UCSD-AML1 (cell line): ENCODE results near the gene APPL1.
"Not testable (repeated sequence)": the region's sequence is repeated elsewhere in the genome, so short reads cannot be mapped to it uniquely, and the experiment has no call there.

Experiments used
- DNase-seq: peaks from one replicate; lab custom pipeline; 2025; ENCODE audit not compliant: unreplicated experiment; lab: John Stamatoyannopoulos, UW

The APPL1 gene

GRCh38 chr3:57261929-57262328 lies 34.4 kb downstream of the APPL1 start:
- DNase-seq = no peak

DNA sequence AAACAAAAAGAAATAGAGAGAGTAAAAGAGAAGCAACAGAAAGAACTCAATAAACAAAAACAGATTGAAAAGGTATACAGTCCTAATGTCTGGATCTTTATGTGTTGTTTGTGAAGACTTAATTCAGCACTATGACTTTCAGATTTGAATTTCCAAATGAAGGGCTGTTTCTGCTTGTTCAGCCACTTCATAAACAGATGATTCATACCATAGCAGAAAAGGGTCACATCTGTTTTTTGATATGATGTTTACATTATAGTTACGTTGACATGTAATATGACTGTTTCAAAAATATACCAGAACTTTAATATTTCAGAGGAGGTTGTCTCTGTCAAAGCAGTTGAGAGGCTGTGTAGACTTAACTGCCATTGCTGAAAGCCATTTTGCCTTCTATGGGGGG lies 40.9 kb downstream of the APPL1 start:
- no peak for DNase-seq

DNA sequence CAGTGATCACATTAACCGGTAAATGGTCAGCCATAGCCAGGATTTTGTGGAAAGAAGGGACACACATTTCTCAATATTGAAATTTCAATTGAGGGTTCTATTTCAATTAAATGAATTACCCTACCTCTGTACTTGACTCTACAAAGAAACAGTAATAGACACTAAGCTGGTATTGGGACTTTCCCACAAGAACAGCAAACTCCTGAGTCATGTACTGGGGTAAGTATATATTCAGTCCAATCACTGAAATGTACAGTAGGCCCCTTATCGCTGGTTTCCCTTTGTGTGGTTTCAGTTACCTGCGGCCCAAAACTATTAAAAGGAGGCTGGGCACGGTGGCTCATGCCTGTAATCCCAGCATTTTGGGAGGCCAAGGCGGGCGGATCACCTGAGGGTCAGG lies 47.3 kb downstream of the APPL1 start:
- no peak for DNase-seq

- no peak for DNase-seq
Observed at GRCh38 chr3:57275393-57275792, 47.9 kb downstream of the APPL1 start.

DNA sequence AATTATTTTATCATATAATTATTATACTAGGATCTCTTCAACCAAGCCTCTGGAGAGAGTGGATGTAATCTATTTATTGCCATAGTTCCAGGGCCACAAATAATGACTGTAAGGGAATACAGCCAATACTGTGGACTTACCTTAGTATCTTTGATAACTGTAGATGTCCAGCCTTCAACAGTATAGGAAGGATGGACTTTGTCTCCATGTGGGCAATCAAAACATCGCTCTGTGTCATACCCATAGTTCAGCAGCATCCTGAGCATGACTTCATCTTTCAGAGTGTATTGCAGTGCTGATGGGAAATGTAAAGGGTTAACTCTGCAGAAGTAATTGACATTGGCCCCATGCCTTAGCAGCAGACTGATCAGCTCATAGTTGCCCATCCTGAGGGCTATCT lies 50.7 kb downstream of the APPL1 start:
- no peak for DNase-seq

DNA sequence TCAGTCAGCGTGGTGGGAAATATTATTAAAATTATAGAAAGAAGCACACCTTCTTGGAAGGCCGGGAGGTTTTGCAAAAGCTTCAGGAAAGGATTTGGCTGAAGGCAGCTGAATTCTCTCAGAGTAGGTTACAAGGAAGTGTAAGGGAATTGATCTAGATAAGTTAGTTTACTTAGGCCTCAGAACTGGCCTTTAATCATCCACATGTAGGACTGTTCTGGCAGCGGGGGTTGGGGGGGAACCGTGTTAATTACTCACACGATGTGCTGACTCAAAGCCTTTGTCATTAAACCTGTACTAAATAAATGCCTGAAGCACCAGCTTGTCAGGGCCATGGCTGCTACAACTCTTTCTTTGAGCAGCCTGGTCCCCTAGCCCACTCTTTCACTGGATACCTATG lies 52.2 kb downstream of the APPL1 start:
- peak; percentile 17 for DNase-seq

GRCh38 chr3:57281715-57282114 lies 54.2 kb downstream of the APPL1 start:
- DNase-seq = no peak

DNA sequence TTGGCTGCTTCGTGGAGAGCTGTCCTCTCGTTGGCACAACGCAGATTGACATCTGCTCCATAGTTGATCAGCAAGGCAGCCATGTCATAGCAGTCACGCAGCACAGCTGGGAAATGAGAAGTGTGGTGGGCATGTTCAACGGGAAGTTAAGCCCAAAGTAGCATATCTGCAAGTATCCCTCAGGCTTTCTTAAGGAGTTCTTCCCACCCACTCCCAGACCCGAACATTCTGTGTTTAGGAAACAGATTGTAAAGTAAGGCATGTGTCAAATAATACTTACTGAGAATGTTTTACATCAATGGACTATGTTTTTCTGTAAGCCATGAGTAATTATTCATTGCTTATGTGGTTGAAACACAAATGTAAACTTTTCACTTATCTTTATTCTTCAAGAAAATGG lies 55.8 kb downstream of the APPL1 start:
- no peak for DNase-seq

DNA sequence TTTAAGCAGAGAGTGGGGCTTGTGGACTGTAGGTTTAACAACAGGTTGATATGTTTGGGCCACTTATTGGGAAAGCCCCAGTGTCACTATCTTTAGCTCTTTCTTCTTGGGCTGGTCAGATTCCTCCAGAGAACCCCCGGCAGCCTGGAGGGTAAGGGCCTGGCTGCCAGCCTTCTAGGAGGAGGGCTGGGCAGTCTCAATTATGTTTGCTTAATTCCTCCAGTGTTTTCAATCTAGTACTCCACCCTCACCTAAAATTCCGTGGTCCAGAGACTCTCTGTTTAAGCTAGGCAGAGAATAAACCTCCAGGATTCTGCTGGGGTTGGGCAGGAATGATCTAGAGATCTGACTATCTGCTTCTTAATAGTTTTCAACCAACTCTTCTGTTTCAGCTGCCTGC lies 59.7 kb downstream of the APPL1 start:
- no peak for DNase-seq

DNA sequence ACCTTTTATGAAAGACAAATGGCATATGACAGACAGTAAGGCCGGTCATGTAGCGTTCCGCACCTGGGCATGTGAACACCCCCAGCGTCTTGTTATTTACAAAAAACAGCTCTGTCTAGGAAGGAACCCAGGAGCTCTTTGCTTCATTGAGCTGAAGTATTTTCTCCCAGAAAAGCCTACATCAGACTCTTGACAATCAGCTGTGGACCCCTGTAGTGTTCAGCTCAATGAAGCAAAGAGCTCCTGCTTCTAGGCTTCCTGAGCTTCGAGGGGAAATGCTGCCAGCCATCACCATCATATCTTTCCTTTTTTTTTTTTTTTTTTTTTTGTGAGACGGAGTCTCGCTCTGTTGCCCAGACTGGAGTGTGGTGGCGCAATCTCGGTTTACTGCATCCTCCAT lies 60.9 kb downstream of the APPL1 start:
- DNase-seq = no peak

GRCh38 chr3:57292159-57292896 lies 64.8 kb downstream of the APPL1 start, which contains the start of gene ASB14:
Gene ASB14, minus strand, starts transcription at chr3:57292685. Its CDS starts 652 bp downstream, at chr3:57292033.
- DNase-seq = no peak

DNA sequence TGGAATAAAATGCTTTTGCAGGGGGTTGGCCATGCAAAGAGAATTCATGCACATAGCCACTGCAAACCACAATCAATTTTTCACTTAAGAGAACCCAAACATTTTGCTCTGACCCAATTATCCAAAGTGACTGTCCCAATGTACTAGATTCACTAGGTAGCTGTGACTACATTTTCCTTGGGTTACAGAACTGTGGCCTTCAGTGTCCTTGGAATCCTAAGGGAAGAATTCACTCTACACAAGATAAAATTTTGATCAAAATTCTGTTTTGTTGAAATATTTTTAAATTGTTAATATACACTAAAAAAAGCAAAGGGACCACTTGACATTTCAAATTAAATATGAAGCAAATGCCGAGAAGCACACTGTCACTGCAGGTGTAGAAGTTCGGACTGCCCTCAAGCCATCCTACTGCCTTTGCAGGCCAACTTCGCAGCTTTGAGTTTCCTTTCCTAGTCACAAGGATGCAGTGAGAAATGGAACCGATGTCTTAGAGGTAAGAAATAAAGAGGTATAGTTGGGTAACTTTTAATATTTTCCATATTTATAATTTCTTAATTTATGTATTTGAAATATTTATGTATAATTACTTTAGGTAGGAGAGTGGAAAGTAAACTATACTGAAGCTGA lies 65.5 kb downstream of the APPL1 start:
- no peak for DNase-seq

GRCh38 chr3:57298041-57298440 lies 70.5 kb downstream of the APPL1 start:
- DNase-seq = no peak

DNA sequence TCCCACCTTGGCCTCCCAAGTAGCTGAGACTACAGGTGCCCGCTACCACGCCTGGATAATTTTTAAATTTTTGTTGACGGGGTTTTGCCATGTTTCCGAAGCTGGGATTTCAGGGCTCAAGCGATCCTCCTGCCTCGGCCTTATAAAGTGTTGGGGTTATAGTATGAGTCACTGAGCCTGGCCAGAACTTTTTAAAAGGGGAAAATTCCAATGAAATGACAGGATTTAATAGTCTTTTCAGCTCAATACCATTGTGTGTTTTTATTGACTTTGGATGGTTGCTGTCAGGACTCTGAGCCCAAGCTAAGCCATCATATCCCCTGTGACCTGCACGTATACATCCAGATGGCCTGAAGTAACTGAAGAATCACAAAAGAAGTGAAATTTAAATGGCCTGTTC lies 76.0 kb downstream of the APPL1 start:
- not testable (repeated sequence) for DNase-seq

GRCh38 chr3:57309769-57310360 lies 82.3 kb downstream of the APPL1 start:
- no peak for DNase-seq

- no peak for DNase-seq
Observed at GRCh38 chr3:57314204-57314603, 86.7 kb downstream of the APPL1 start.
